Activated CD4-positive, alpha-beta T cell treated with anti-CD3 and anti-CD28 coated beads, Interleukin-2, amount 10 ng/mL, durations not matched to agents 24 days and 14 days (primary cell): ENCODE measurements around the gene DBET. TPM values are rescaled to one million over a fixed set of nuclear protein-coding genes. Genes with fewer than 3 reads are reported as not detected.
"Not testable (repeated sequence)": the region's sequence is repeated elsewhere in the genome, so short reads cannot be mapped to it uniquely, and the experiment has no call there.

Source experiments
- DNase-seq: peaks from one replicate; pipeline ENCODE4 v3.0.0; 2022
- H3K27ac Mint-ChIP-seq: one replicate; pipeline ENCODE4 v1.8.0; 2022; ENCODE audit warnings: mild to moderate bottlenecking, mixed read lengths
- H3K27me3 Mint-ChIP-seq: one replicate; pipeline ENCODE4 v1.8.0; 2022; ENCODE audit warnings: mixed read lengths
- H3K36me3 Mint-ChIP-seq: one replicate; pipeline ENCODE4 v1.8.0; 2022; ENCODE audit warnings: low read depth, mild to moderate bottlenecking, mixed read lengths
- H3K4me1 Mint-ChIP-seq: one replicate; pipeline ENCODE4 v1.8.0; 2021; ENCODE audit warnings: mixed read lengths
- H3K4me3 Mint-ChIP-seq: one replicate; pipeline ENCODE4 v1.8.0; 2022; ENCODE audit warnings: mild to moderate bottlenecking, moderate library complexity, mixed read lengths
- H3K9me3 Mint-ChIP-seq: one replicate; pipeline ENCODE4 v1.8.0; 2021; ENCODE audit warnings: mixed read lengths
- intact Hi-C: fragments of 100-400 bp; cut with micrococcal nuclease; formaldehyde crosslinking; loops from one replicate; pipeline ENCODE4 v1.15.1; 2023
- total RNA-seq: library from RNA; stranded (reverse); gene quantifications from 2 replicates; pipeline ENCODE4 v1.2.3, GENCODE V29; 2022

Gene DBET
- total RNA-seq, 1 donor from 2014 or later, result not detected

GRCh38 chr4:190101525-190101924, 37.2 kb downstream of the DBET start:
- H3K27me3 Mint-ChIP-seq, intact Hi-C loops, H3K9me3 Mint-ChIP-seq, DNase-seq, H3K36me3 Mint-ChIP-seq, H3K4me1 Mint-ChIP-seq, H3K27ac Mint-ChIP-seq, H3K4me3 Mint-ChIP-seq: not testable (repeated sequence)

- H3K36me3 Mint-ChIP-seq, H3K9me3 Mint-ChIP-seq, H3K4me1 Mint-ChIP-seq, H3K27me3 Mint-ChIP-seq, H3K4me3 Mint-ChIP-seq, intact Hi-C loops, H3K27ac Mint-ChIP-seq: not testable (repeated sequence)
- peak; percentile 51 for DNase-seq
These were observed 41.9 kb downstream of the DBET start for GRCh38 chr4:190106191-190106590.

GRCh38 chr4:190106611-190107480, 42.5 kb downstream of the DBET start:
- H3K27me3 Mint-ChIP-seq, H3K27ac Mint-ChIP-seq, H3K4me1 Mint-ChIP-seq, H3K9me3 Mint-ChIP-seq, intact Hi-C loops, H3K36me3 Mint-ChIP-seq, H3K4me3 Mint-ChIP-seq: not testable (repeated sequence)
- DNase-seq, result peak; percentile 58

- H3K4me3 Mint-ChIP-seq, intact Hi-C loops, H3K36me3 Mint-ChIP-seq, H3K4me1 Mint-ChIP-seq, H3K27me3 Mint-ChIP-seq, H3K27ac Mint-ChIP-seq, H3K9me3 Mint-ChIP-seq: not testable (repeated sequence)
- DNase-seq, result peak; percentile 57
These were observed 43.6 kb downstream of the DBET start for GRCh38 chr4:190107766-190108485.

- H3K36me3 Mint-ChIP-seq, H3K27me3 Mint-ChIP-seq: not testable (repeated sequence)
These were observed 44.5 kb downstream of the DBET start for GRCh38 chr4:190108756-190109155.

GRCh38 chr4:190109390-190110011, 45.2 kb downstream of the DBET start:
- H3K4me1 Mint-ChIP-seq, H3K27me3 Mint-ChIP-seq, intact Hi-C loops, H3K36me3 Mint-ChIP-seq, H3K27ac Mint-ChIP-seq, H3K4me3 Mint-ChIP-seq, H3K9me3 Mint-ChIP-seq: not testable (repeated sequence)
- DNase-seq, result peak; percentile 57

More at GRCh38 chr4:190108756-190109155, 44.5 kb downstream of the DBET start:
- H3K27ac Mint-ChIP-seq, H3K9me3 Mint-ChIP-seq, H3K4me3 Mint-ChIP-seq, H3K4me1 Mint-ChIP-seq, intact Hi-C loops: not testable (repeated sequence)
- DNase-seq, result peak; percentile 61

GRCh38 chr4:190110033-190110432, 45.7 kb downstream of the DBET start:
- H3K36me3 Mint-ChIP-seq, H3K27ac Mint-ChIP-seq, H3K9me3 Mint-ChIP-seq, H3K27me3 Mint-ChIP-seq, H3K4me1 Mint-ChIP-seq, intact Hi-C loops, H3K4me3 Mint-ChIP-seq: not testable (repeated sequence)
- peak; percentile 51 for DNase-seq

GRCh38 chr4:190110570-190111295, 46.4 kb downstream of the DBET start:
- H3K4me3 Mint-ChIP-seq, H3K9me3 Mint-ChIP-seq, H3K27me3 Mint-ChIP-seq, intact Hi-C loops, H3K27ac Mint-ChIP-seq, H3K36me3 Mint-ChIP-seq, H3K4me1 Mint-ChIP-seq: not testable (repeated sequence)
- DNase-seq, result peak; percentile 34

- H3K27me3 Mint-ChIP-seq, H3K4me3 Mint-ChIP-seq, intact Hi-C loops, H3K36me3 Mint-ChIP-seq, H3K27ac Mint-ChIP-seq, H3K4me1 Mint-ChIP-seq, H3K9me3 Mint-ChIP-seq: not testable (repeated sequence)
- peak; percentile 54 for DNase-seq
These were observed 48.6 kb downstream of the DBET start for GRCh38 chr4:190112879-190113278.

GRCh38 chr4:190114991-190115390, 50.7 kb downstream of the DBET start:
- H3K4me1 Mint-ChIP-seq, intact Hi-C loops, H3K27me3 Mint-ChIP-seq, H3K9me3 Mint-ChIP-seq, H3K27ac Mint-ChIP-seq, H3K4me3 Mint-ChIP-seq, H3K36me3 Mint-ChIP-seq: not testable (repeated sequence)
- DNase-seq, result peak; percentile 53

Other genes with a start within 250 kb of the DBET start
- 85.2 and 92.6 TPM in 2 replicates for gene FRG1, start 123.6 kb upstream of the DBET start, total RNA-seq
- gene FRG2, start 37.2 kb upstream of the DBET start, total RNA-seq, result not detected in 2 replicates
- gene DUX4, start 109.3 kb downstream of the DBET start, total RNA-seq, result not detected in 2 replicates